Esophagus mucosa (tissue), 1 donor: ENCODE measurements around the gene RDH5. TPM values are rescaled to one million over a fixed set of nuclear protein-coding genes. Genes with fewer than 3 reads are reported as not detected.
A peak's percentile ranks its signal among the peaks of the same experiment; 100 is the strongest.

Experiments used
- ATAC-seq: fragments of 200-7000 bp; cut with Tn5 transposase; one replicate; pipeline ENCODE4 v1.9.1; 2020
- total RNA-seq: library from RNA; stranded (reverse); gene quantifications from one replicate; pipeline ENCODE4 v1.2.4, GENCODE V29; 2023
- donor health status: DM: yes; HTN: yes; CAD: no.

The RDH5 gene
- 0.92 TPM for total RNA-seq

GRCh38 chr12:55720071-55720564, at the start of gene RDH5:
TSS of gene RDH5 (plus strand) at chr12:55720393. CDS start at chr12:55721185, 792 bp downstream.
- ATAC-seq, result no peak

GRCh38 chr12:55671746-55672145, 48.4 kb upstream of the RDH5 start:
- no peak for ATAC-seq

- peak; percentile 35 for ATAC-seq
These were observed 46.6 kb upstream of the RDH5 start for GRCh38 chr12:55673638-55674037.

- no peak for ATAC-seq
These were observed 44.5 kb upstream of the RDH5 start for GRCh38 chr12:55675666-55676065.

GRCh38 chr12:55676707-55677106, 43.5 kb upstream of the RDH5 start:
- no peak for ATAC-seq

GRCh38 chr12:55679691-55680090, 40.5 kb upstream of the RDH5 start:
- ATAC-seq, result no peak

GRCh38 chr12:55681142-55682077, 38.8 kb upstream of the RDH5 start:
- peak; percentile 40 for ATAC-seq

GRCh38 chr12:55682087-55682796, 38.0 kb upstream of the RDH5 start:
- no peak for ATAC-seq

GRCh38 chr12:55683676-55684075, 36.5 kb upstream of the RDH5 start:
- ATAC-seq, result no peak

GRCh38 chr12:55684761-55685370, 35.3 kb upstream of the RDH5 start:
- no peak for ATAC-seq

GRCh38 chr12:55685671-55686070, 34.5 kb upstream of the RDH5 start:
- ATAC-seq, result no peak

GRCh38 chr12:55686366-55687010, 33.7 kb upstream of the RDH5 start:
- ATAC-seq, result no peak

- peak; percentile 21 for ATAC-seq
These were observed 32.4 kb upstream of the RDH5 start for GRCh38 chr12:55687746-55688145.

GRCh38 chr12:55688716-55689655, 31.2 kb upstream of the RDH5 start:
- no peak for ATAC-seq

GRCh38 chr12:55692631-55693322, 27.4 kb upstream of the RDH5 start:
- ATAC-seq, result no peak

GRCh38 chr12:55693323-55694187, 26.6 kb upstream of the RDH5 start:
- ATAC-seq, result no peak

GRCh38 chr12:55694188-55694515, 26.0 kb upstream of the RDH5 start:
- ATAC-seq, result no peak

GRCh38 chr12:55694651-55695050, 25.5 kb upstream of the RDH5 start:
- no peak for ATAC-seq

- no peak for ATAC-seq
These were observed 24.8 kb upstream of the RDH5 start for GRCh38 chr12:55695349-55695748.

GRCh38 chr12:55696141-55696540, 24.1 kb upstream of the RDH5 start:
- no peak for ATAC-seq
